ENCODE measurements around the gene TCEAL7.

- TF ChIP-seq CTCF (IDR thresholded peaks at IDR 0.05; ENCODE audit: low read depth, low read length) (no peak), EZH2phosphoT487 (IDR thresholded peaks at IDR 0.05; ENCODE audit: low read depth) (no peak)
Observed at GRCh38 chrX:103362474-103362873, 32.4 kb downstream of the TCEAL7 start.
